Keratinocyte (primary cell): ENCODE results near the gene CDC42BPG. TPM values are rescaled to one million over a fixed set of nuclear protein-coding genes. Genes with fewer than 3 reads are reported as not detected.

Experiments used
- DNase-seq: peaks from one replicate; pipeline ENCODE4 v3.0.0-alpha.2; 2011; ENCODE audit warnings: low read depth, missing footprints, low spot score
- FAIRE-seq: peaks from 2 replicates; lab custom pipeline; 2011; peaks lifted over from hg19 to GRCh38; lab: Jason Lieb, UNC
- H2AFZ ChIP-seq: 2 replicates; pipeline ENCODE4 v1.6.0; 2012; ENCODE audit warnings: low read length, control low read depth, inconsistent platforms; ENCODE audit not compliant: control insufficient read depth
- H3K27ac ChIP-seq: 2 replicates; pipeline ENCODE4 v1.5.1; 2011; ENCODE audit warnings: low read length; ENCODE audit not compliant: control insufficient read depth, insufficient read depth
- H3K27me3 ChIP-seq: 3 replicates; pipeline ENCODE4 v1.6.0; 2011; ENCODE audit warnings: low read length; ENCODE audit not compliant: control insufficient read depth, insufficient read depth; ENCODE audit errors: extremely low read depth
- H3K36me3 ChIP-seq, 2 experiments: 2 replicates in 1 of 2; 3 replicates in 1 of 2; pipeline ENCODE4 v1.5.1; 2011; ENCODE audit warnings: low read length in 2 of 2, mild to moderate bottlenecking in 1 of 2; ENCODE audit not compliant: control insufficient read depth in 2 of 2, insufficient read depth in 2 of 2; ENCODE audit errors: extremely low read depth in 1 of 2
- H3K4me1 ChIP-seq: 3 replicates; pipeline ENCODE4 v1.5.1; 2011; ENCODE audit warnings: low read length; ENCODE audit not compliant: control insufficient read depth, insufficient read depth; ENCODE audit errors: extremely low read depth
- H3K4me2 ChIP-seq: 3 replicates; pipeline ENCODE4 v1.6.0; 2011; ENCODE audit warnings: low read depth, low read length; ENCODE audit not compliant: control insufficient read depth, insufficient read depth; ENCODE audit errors: extremely low read depth
- H3K4me3 ChIP-seq, 3 experiments: fragments of 200-600 bp in 1 of 3; sonication (generic) in 1 of 3; 2 replicates in 2 of 3; 3 replicates in 1 of 3; pipeline ENCODE4 v1.5.1; 2011 to 2016; ENCODE audit warnings: low read length in 3 of 3, mild to moderate bottlenecking in 3 of 3, control low read depth in 2 of 3, inconsistent platforms in 1 of 3, low read depth in 1 of 3, mixed read lengths in 1 of 3, mixed run types in 1 of 3, moderate library complexity in 1 of 3; ENCODE audit not compliant: control insufficient read depth in 2 of 3, insufficient read depth in 2 of 3; ENCODE audit errors: extremely low read depth in 1 of 3
- H3K79me2 ChIP-seq: 2 replicates; pipeline ENCODE4 v1.6.0; 2012; ENCODE audit warnings: low read length; ENCODE audit not compliant: control insufficient read depth, insufficient read depth
- H3K9ac ChIP-seq: 3 replicates; pipeline ENCODE4 v1.6.0; 2011; ENCODE audit warnings: low read length; ENCODE audit not compliant: control insufficient read depth, insufficient read depth; ENCODE audit errors: extremely low read depth
- H3K9me1 ChIP-seq: 3 replicates; pipeline ENCODE4 v1.6.0; 2011; ENCODE audit warnings: low read length; ENCODE audit not compliant: control insufficient read depth, insufficient read depth; ENCODE audit errors: extremely low read depth
- H3K9me3 ChIP-seq: 2 replicates; pipeline ENCODE4 v1.5.1; 2012; ENCODE audit warnings: low read depth, low read length; ENCODE audit not compliant: control insufficient read depth
- H4K20me1 ChIP-seq: 3 replicates; pipeline ENCODE4 v1.6.0; 2011; ENCODE audit warnings: low read length; ENCODE audit not compliant: control insufficient read depth, insufficient read depth; ENCODE audit errors: extremely low read depth
- EZH2 ChIP-seq: IDR thresholded peaks from one replicate; pipeline ENCODE4 v1.6.1; 2012; ENCODE audit warnings: inconsistent platforms, mild to moderate bottlenecking, low read length, moderate library complexity
- dilution Hi-C: fragments of 300-500 bp; cut with MboI; formaldehyde crosslinking; loops from one replicate; pipeline ENCODE4 v1.7.0; 2020; ENCODE audit warnings: low sequenced_read_pairs; ENCODE audit not compliant: extremely low pct_ligation_motif_present
- polyA plus RNA-seq, 5 experiments: library from polyadenylated mRNA; depleted of rRNA in 3 of 5; stranded (reverse) in 3 of 5; stranded (forward) in 1 of 5; unstranded in 1 of 5; fragments of >200 nt; gene quantifications; 1 replicate in 1 of 5; 2 replicates in 3 of 5; 3 replicates in 1 of 5; pipeline versions ENCODE4 v1.2.1 to v1.2.3, GENCODE V29; 2011 to 2012; ENCODE audit warnings: missing spikeins in 2 of 5, low read depth in 1 of 5, low replicate concordance in 1 of 5
- TF ChIP-seq, protein P1 (sequence below), 3 experiments: IDR thresholded peaks in 1 of 3; conservative IDR thresholded peaks in 1 of 3; optimal IDR thresholded peaks in 1 of 3; 2 replicates in 2 of 3; 3 replicates in 1 of 3; pipeline versions ENCODE3 to v1.5.1; 2011; ENCODE audit warnings: low read length in 3 of 3, mild to moderate bottlenecking in 3 of 3, moderate library complexity in 2 of 3, control low read depth in 1 of 3, inconsistent platforms in 1 of 3; ENCODE audit not compliant: insufficient read depth in 2 of 3; ENCODE audit errors: extremely low read depth in 1 of 3

The CDC42BPG gene
- polyA plus RNA-seq, 1 donor (not counting 4 experiments of a cell fraction or from before 2014, with no cell fraction given) = 2.5 TPM

DNA sequence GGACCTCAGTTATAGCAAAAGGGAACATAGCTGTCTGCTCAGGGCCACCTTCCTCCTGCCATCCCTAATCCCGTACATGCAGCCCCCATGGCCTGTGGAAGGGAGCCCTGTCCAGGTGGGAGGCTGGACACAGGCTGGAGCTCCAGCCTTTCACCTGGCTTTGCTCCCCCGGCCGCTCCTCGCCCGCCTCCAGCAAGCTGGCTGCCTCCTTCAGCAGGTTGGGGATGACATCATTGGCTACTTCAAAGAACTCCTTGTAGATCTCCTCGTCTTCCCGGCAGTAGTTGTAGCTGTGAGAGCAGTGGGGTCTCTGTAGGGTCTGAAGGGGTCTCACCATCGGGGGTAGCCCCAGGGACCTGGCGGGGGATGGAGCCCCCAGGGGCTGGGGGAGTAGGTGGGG is 39.0 kb downstream of the CDC42BPG start:
- Histone ChIP-seq H3K4me2 (no peak overlapping the region), H3K9me3 (no peaks in the 10 kb centered on the region), H2AFZ (no peak overlapping the region), H3K79me2 (peaks cover 9% of the 10 kb centered on the region), H3K27me3 (no peaks in the 10 kb centered on the region), H4K20me1 (no peaks in the 10 kb centered on the region), H3K9me1 (no peaks in the 10 kb centered on the region), H3K4me1 (peaks cover 20% of the 10 kb centered on the region), H3K27ac (no peak overlapping the region), H3K9ac (no peak overlapping the region), H3K4me3 (no peak overlapping the region), H3K36me3 (peaks cover 16 to 28% of the 10 kb centered on the region in 2 experiments)
- FAIRE-seq (no peak), DNase-seq (no peak)
- dilution Hi-C loops = no loop called here
- TF ChIP-seq, protein P1, sequence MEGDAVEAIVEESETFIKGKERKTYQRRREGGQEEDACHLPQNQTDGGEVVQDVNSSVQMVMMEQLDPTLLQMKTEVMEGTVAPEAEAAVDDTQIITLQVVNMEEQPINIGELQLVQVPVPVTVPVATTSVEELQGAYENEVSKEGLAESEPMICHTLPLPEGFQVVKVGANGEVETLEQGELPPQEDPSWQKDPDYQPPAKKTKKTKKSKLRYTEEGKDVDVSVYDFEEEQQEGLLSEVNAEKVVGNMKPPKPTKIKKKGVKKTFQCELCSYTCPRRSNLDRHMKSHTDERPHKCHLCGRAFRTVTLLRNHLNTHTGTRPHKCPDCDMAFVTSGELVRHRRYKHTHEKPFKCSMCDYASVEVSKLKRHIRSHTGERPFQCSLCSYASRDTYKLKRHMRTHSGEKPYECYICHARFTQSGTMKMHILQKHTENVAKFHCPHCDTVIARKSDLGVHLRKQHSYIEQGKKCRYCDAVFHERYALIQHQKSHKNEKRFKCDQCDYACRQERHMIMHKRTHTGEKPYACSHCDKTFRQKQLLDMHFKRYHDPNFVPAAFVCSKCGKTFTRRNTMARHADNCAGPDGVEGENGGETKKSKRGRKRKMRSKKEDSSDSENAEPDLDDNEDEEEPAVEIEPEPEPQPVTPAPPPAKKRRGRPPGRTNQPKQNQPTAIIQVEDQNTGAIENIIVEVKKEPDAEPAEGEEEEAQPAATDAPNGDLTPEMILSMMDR (optimal IDR thresholded peaks at IDR 0.05 in 1 of 3, IDR thresholded peaks at IDR 0.05 in 1 of 3, conservative IDR thresholded peaks at IDR 0.05 in 1 of 3; ENCODE audit: extremely low read depth in 1 of 3, insufficient read depth in 2 of 3, low read length in 3 of 3) = no peak
- TF ChIP-seq EZH2 = no peak

DNA sequence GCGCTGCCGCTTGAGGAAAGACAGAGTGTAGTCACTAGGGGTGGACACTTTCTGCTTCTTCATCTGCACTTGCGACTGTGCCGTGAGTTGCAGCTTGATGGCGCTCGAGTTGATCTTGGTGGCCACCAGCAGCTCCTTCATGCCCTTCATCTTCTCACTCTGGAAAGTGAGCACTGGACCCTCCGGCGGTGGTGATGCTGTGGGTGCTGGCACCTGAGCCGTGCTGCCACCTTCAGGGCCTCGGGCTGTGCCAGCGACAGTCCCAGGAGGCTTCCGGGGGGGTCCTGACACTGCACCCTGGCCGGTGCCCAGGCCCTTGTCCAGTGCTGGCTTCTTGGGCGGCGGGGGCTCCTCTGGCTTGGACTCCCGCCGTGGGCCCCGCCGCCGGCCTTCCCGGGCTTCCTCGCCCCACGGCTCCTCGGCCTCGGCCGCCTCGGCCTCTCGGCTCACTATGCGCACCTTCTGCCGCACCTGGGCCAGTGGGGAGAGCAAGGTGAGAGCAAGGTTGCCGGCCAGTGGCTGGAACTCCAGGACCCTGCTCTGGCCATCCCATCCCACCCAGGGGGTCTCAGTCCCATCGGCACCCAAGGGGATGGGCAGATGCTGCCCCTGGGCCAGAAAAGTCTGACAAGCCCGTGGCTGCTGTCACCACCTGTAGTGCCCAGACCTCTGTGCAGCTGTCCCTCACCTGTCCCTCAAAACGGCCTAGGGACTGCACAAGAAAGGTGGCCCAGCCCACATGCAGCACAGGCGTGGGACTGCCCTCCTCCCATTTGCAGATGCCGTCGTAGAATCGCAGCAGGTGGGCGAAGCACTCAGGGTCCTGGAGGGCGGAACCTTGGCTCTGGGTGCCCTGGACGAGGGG is 39.9 kb downstream of the CDC42BPG start:
- Histone ChIP-seq H3K9me3 (no peaks in the 10 kb centered on the region), H3K9ac (peak overlapping the region; percentile 83), H3K4me1 (peaks cover 19% of the 10 kb centered on the region), H3K79me2 (peaks cover 8% of the 10 kb centered on the region), H3K9me1 (no peaks in the 10 kb centered on the region), H3K27ac (no peak overlapping the region), H3K4me2 (peak overlapping the region; percentile 97), H3K27me3 (no peaks in the 10 kb centered on the region), H3K36me3 (peaks cover 16 to 28% of the 10 kb centered on the region in 2 experiments), H3K4me3 (no peak overlapping the region), H2AFZ (no peak overlapping the region), H4K20me1 (no peaks in the 10 kb centered on the region)
- FAIRE-seq = no peak
- TF ChIP-seq, protein P1 (optimal IDR thresholded peaks at IDR 0.05 in 1 of 3, IDR thresholded peaks at IDR 0.05 in 1 of 3, conservative IDR thresholded peaks at IDR 0.05 in 1 of 3; ENCODE audit: extremely low read depth in 1 of 3, insufficient read depth in 2 of 3, low read length in 3 of 3) = peak in 1 of 3 experiments; percentile 25
- no peak for TF ChIP-seq EZH2
- dilution Hi-C loops = no loop called here
- no peak for DNase-seq
